ENCODE data around the gene PDE3B.
"Not testable (repeated sequence)": the region's sequence is repeated elsewhere in the genome, so short reads cannot be mapped to it uniquely, and the experiment has no call there.

DNA sequence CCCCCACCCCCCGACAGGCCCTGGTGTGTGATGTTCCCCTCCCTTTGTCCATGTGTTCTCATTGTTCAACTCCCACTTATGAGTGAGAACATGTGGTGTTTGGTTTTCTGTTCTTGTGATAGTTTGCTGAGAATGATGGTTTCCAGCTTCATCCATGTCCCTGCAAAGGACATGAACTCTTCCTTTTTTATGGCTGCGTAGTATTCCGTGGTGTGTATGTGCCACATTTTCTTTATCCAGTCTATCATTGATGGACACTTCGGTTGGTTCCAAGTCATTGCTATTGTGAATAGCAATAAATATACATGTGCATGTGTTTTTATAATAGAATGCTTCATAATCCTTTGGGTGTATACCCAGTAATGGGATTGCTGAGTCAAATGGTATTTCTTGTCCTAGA, 152.4 kb downstream of the PDE3B start:
- TF ChIP-seq ZNF232 (CRISPR knock-in tag; IDR thresholded peaks at IDR 0.05); ELF1 (tag; IDR thresholded peaks at IDR 0.05); ZFP36 (IDR thresholded peaks at IDR 0.05; ENCODE audit: low read depth, low read length, partially characterized antibody); HIVEP1 (CRISPR knock-in tag; IDR thresholded peaks at IDR 0.05); RAD21 (CRISPR knock-in tag; conservative IDR thresholded peaks at IDR 0.05 in 1 of 2, IDR thresholded peaks at IDR 0.05 in 1 of 2); CBFB (CRISPR knock-in tag; IDR thresholded peaks at IDR 0.05); ZBTB1 (CRISPR knock-in tag; IDR thresholded peaks at IDR 0.05; ENCODE audit: borderline replicate concordance, low read depth); SIN3A (IDR thresholded peaks at IDR 0.05; ENCODE audit: borderline replicate concordance in 2 of 2, control insufficient read depth in 1 of 2, low read depth in 2 of 2, low read length in 2 of 2): not testable (repeated sequence)

Data from K562 (cell line).